HUES48 (cell line): ENCODE data around the gene HMOX2.

Experiments
- H3K27ac ChIP-seq: one replicate; pipeline ENCODE4 v1.7.0; 2013; ENCODE audit warnings: low read depth, low read length, inconsistent platforms
- H3K27me3 ChIP-seq: 2 replicates; pipeline ENCODE4 v1.6.1; 2013; ENCODE audit warnings: mild to moderate bottlenecking, low read length; ENCODE audit not compliant: control insufficient read depth, insufficient read depth
- H3K36me3 ChIP-seq: 2 replicates; pipeline ENCODE4 v1.6.1; 2013; ENCODE audit warnings: low read length; ENCODE audit not compliant: control insufficient read depth, insufficient read depth
- H3K4me1 ChIP-seq: 2 replicates; pipeline ENCODE4 v1.6.1; 2013; ENCODE audit warnings: mild to moderate bottlenecking, low read length; ENCODE audit not compliant: control insufficient read depth, insufficient read depth
- H3K4me3 ChIP-seq: 2 replicates; pipeline ENCODE4 v1.5.1; 2013; ENCODE audit warnings: mild to moderate bottlenecking, low read depth, low read length
- H3K9ac ChIP-seq: 2 replicates; pipeline ENCODE4 v1.6.1; 2013; ENCODE audit warnings: mild to moderate bottlenecking, low read depth, low read length, moderate library complexity
- H3K9me3 ChIP-seq: 2 replicates; pipeline ENCODE4 v1.6.1; 2013; ENCODE audit warnings: low read length; ENCODE audit not compliant: control insufficient read depth, insufficient read depth

Gene HMOX2, protein sequence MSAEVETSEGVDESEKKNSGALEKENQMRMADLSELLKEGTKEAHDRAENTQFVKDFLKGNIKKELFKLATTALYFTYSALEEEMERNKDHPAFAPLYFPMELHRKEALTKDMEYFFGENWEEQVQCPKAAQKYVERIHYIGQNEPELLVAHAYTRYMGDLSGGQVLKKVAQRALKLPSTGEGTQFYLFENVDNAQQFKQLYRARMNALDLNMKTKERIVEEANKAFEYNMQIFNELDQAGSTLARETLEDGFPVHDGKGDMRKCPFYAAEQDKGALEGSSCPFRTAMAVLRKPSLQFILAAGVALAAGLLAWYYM

GRCh38 chr16:4475880-4476788 is at the start of gene HMOX2:
TSS of gene HMOX2 (plus strand) at chr16:4476398. CDS start at chr16:4505525, 29,127 bp downstream.
- Histone ChIP-seq H3K9ac (peak within 1 kb of the TSS; percentile 8; the same call in 1 of the 2 replicates), H3K36me3 (peaks cover 4% of the 10 kb centered on the region), H3K27ac (peak within 1 kb of the TSS; percentile 69), H3K9me3 (no peaks in the 10 kb centered on the region), H3K4me3 (peak within 1 kb of the TSS; percentile 90), H3K4me1 (peaks cover 7% of the 10 kb centered on the region), H3K27me3 (peaks cover 3% of the 10 kb centered on the region)

DNA sequence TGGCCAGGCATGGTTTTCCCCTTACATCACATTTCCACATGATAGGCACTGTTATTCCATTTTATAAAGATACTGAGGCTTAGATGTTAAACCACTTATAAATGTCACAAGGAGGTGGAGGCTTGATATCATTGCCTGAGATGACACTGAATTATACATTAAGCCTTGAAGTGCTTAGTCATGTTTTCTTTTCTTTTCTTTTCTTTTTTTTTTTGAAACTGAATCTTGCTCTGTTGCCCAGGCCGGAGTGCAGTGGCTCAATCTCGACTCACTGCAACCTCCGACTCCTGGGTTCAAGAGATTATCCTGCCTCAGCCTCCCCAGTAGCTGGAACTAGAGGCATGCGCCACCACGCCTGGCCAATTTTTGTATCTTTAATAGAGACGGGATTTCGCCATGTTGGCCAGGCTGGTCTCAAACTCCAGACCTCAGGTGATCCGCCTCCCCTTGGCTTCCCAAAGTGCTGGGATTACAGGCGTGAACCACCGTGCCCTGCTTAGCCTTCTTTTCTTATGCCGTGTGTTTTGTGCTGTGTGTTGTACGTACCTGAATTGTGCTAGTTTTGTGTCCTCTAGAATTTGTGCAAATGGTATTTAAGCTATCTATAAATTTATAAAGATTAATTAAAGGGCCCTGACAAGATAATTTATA is 49.4 kb upstream of the HMOX2 start:
- H3K9me3 ChIP-seq: no peaks in the 10 kb centered on the region
- H3K4me3 ChIP-seq: peak overlapping the region; percentile 96
- 0 out of 2 replicates have a peak, but pooled peaks cover 9% of the 10 kb centered on the region for H3K4me1 ChIP-seq
- peaks cover 19% of the 10 kb centered on the region for H3K36me3 ChIP-seq
- peak overlapping the region; percentile 92 for H3K9ac ChIP-seq
- H3K27ac ChIP-seq: no peak overlapping the region
- H3K27me3 ChIP-seq: no peaks in the 10 kb centered on the region

DNA sequence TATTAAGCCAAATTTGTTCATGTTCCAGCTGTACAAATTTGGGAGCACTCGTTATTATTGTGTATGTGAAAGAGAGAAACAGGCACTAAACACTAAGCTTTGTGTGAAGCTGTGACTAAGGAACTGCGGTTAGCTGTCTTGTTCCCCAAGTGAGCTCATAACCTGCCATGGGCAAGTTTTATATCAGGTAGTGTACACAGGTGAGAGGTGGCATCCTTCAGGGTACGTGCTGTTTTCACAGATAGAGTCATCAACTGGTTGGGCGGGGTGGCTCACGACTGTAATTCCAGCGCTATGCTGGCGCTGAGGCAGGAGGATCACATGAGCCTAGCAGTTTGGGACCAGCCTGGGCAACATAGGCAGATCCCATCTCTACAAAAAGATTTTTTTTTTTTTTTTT is 47.7 kb upstream of the HMOX2 start:
- H3K4me1 ChIP-seq: 0 out of 2 replicates have a peak, but pooled peaks cover 9% of the 10 kb centered on the region
- H3K27ac ChIP-seq: no peak overlapping the region
- H3K9ac ChIP-seq: no peak overlapping the region
- no peaks in the 10 kb centered on the region for H3K9me3 ChIP-seq
- H3K36me3 ChIP-seq: peaks cover 28% of the 10 kb centered on the region
- H3K4me3 ChIP-seq: no peak overlapping the region
- H3K27me3 ChIP-seq: no peaks in the 10 kb centered on the region

GRCh38 chr16:4431023-4431422 is 45.2 kb upstream of the HMOX2 start:
- Histone ChIP-seq H3K27ac (no peak overlapping the region), H3K4me1 (0 out of 2 replicates have a peak, but pooled peaks cover 4% of the 10 kb centered on the region), H3K9ac (no peak overlapping the region), H3K9me3 (no peaks in the 10 kb centered on the region), H3K36me3 (peaks cover 52% of the 10 kb centered on the region), H3K4me3 (no peak overlapping the region), H3K27me3 (no peaks in the 10 kb centered on the region)

DNA sequence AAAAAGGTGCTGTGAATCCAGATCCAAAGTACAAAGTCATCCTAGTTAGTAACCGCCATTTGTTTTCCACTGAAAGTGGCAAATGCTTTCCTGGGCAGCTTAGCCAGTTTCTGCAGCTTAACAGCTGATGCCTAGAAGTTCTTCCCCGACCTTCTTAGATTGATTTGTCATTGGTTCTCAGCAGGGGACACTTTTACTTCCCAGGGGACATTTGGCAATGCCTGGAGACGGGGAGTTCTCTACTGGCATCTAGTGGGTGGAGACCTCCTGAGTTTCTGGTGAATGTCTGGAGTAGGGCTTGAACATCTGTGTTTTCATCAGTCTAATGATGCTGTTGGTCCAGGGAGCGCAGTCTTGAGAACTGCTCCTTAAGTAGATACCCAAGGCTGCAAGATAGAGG is 43.0 kb upstream of the HMOX2 start:
- Histone ChIP-seq H3K4me3 (no peak overlapping the region), H3K9me3 (no peaks in the 10 kb centered on the region), H3K9ac (no peak overlapping the region), H3K4me1 (no peaks in the 10 kb centered on the region), H3K27ac (no peak overlapping the region), H3K36me3 (peaks cover 71% of the 10 kb centered on the region), H3K27me3 (no peaks in the 10 kb centered on the region)

DNA sequence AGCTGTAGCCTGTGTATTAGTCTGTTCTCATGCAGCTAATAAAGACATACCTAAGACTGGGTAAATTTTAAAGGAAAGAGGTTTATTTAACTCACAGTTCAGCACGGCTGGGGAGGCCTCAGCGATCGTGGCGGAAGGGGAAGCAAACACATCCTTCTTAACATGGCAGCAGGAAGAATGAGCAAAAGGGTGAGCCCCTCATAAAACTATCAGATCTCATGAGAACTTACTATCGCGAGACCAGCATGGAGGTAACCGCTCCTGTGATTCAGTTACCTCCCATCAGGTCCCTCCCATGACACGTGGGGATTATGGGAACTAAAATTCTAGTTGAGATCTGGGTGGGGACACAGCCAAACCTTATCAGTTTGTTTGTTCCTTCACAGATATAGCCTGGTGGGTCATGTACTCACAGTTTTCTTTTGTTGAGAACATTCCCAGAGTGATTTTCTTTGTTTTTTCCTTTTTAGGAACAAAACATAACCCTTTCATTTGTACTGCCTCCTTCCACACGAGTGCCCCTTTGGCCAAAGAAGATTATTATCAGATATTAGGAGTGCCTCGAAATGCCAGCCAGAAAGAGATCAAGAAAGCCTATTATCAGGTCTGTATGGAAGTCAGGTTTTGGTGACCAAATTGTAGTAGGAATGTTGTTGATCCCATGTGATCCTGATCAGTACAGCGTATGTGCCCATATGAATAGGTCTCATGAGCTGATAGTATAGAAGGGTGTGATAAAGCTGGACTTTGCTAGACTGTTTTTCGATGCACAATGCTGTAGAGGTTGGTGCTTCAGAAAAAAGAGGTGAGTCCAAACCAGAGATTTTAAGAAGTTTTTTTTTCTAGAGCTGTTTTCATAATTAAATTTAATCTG is 42.0 kb upstream of the HMOX2 start:
- peaks cover 77% of the 10 kb centered on the region for H3K36me3 ChIP-seq

GRCh38 chr16:4435337-4436067 is 40.7 kb upstream of the HMOX2 start:
- H3K4me3 ChIP-seq: no peak overlapping the region
- H3K9ac ChIP-seq: no peak overlapping the region
- H3K27me3 ChIP-seq: no peaks in the 10 kb centered on the region
- H3K9me3 ChIP-seq: no peaks in the 10 kb centered on the region
- H3K36me3 ChIP-seq: peaks cover 86% of the 10 kb centered on the region
- no peaks in the 10 kb centered on the region for H3K4me1 ChIP-seq
- H3K27ac ChIP-seq: no peak overlapping the region

More for the DNA sequence above, 42.0 kb upstream of the HMOX2 start:
- Histone ChIP-seq H3K27me3 (no peaks in the 10 kb centered on the region), H3K4me3 (no peak overlapping the region), H3K27ac (peak overlapping the region; percentile 14), H3K9me3 (no peaks in the 10 kb centered on the region), H3K4me1 (no peaks in the 10 kb centered on the region), H3K9ac (no peak overlapping the region)

- Histone ChIP-seq H3K4me1 (no peaks in the 10 kb centered on the region), H3K27me3 (no peaks in the 10 kb centered on the region), H3K27ac (no peak overlapping the region), H3K9ac (no peak overlapping the region), H3K36me3 (peaks cover 90% of the 10 kb centered on the region), H3K4me3 (no peak overlapping the region), H3K9me3 (no peaks in the 10 kb centered on the region)
These were observed 38.8 kb upstream of the HMOX2 start for GRCh38 chr16:4437366-4437765.

- Histone ChIP-seq H3K4me3 (no peak overlapping the region), H3K4me1 (no peaks in the 10 kb centered on the region), H3K36me3 (peaks cover 92% of the 10 kb centered on the region), H3K9ac (no peak overlapping the region), H3K9me3 (no peaks in the 10 kb centered on the region), H3K27ac (no peak overlapping the region), H3K27me3 (no peaks in the 10 kb centered on the region)
These were observed 33.8 kb upstream of the HMOX2 start for GRCh38 chr16:4442371-4442770.

DNA sequence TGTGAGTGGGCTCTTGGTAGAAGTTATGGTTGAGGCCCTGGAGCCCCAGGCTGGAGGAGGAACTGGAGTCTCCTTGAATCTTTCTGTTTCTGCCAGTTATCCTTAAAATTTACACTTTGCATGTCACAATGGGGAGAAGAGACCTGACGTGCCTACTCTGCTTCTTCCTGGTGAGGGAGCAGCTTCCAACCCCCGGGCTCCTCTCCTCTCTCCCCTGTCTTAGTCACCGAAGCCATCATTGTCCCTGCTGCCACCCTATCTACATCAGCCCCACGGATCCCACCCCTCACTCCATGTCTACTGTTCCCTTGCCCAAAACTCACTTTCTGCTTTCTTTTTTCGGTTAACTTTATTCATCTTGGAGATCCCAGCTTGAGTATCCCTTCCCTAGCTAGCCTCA is 32.9 kb upstream of the HMOX2 start:
- Histone ChIP-seq H3K36me3 (peaks cover 93% of the 10 kb centered on the region), H3K27me3 (no peaks in the 10 kb centered on the region), H3K4me1 (no peaks in the 10 kb centered on the region), H3K4me3 (no peak overlapping the region), H3K9ac (no peak overlapping the region), H3K27ac (no peak overlapping the region), H3K9me3 (no peaks in the 10 kb centered on the region)
